KOPT-K1 (cell line): ENCODE data around the gene DNASE2B.

Source experiments
- H3K27ac ChIP-seq: fragments of 200-600 bp; sonication (generic); 2 replicates; pipeline ENCODE4 v1.5.1; 2016; ENCODE audit warnings: antibody characterized with exemption, mild to moderate bottlenecking, low read depth, low read length; ENCODE audit not compliant: poor library complexity, severe bottlenecking
- H3K36me3 ChIP-seq: fragments of 200-600 bp; sonication (generic); 2 replicates; pipeline ENCODE4 v1.5.1; 2017; ENCODE audit warnings: antibody characterized with exemption, mild to moderate bottlenecking, low read length, moderate library complexity; ENCODE audit not compliant: insufficient read depth
- H3K9me3 ChIP-seq: fragments of 200-600 bp; sonication (generic); 2 replicates; pipeline ENCODE4 v1.5.1; 2017; ENCODE audit warnings: antibody characterized with exemption, low read length, mild to moderate bottlenecking; ENCODE audit not compliant: insufficient read depth, poor library complexity, severe bottlenecking

The DNASE2B gene

GRCh38 chr1:84366786-84367185 is 31.5 kb upstream of the DNASE2B start:
- Histone ChIP-seq H3K27ac (no peak overlapping the region), H3K36me3 (no peaks in the 10 kb centered on the region), H3K9me3 (no peaks in the 10 kb centered on the region)

- no peak overlapping the region for H3K27ac ChIP-seq
Measured at GRCh38 chr1:84367219-84367618, 31.1 kb upstream of the DNASE2B start.

GRCh38 chr1:84368441-84368840 is 29.8 kb upstream of the DNASE2B start:
- no peak overlapping the region for H3K27ac ChIP-seq
- no peaks in the 10 kb centered on the region for H3K9me3 ChIP-seq

More at GRCh38 chr1:84367219-84367618, 31.1 kb upstream of the DNASE2B start:
- H3K36me3 ChIP-seq: no peaks in the 10 kb centered on the region
- H3K9me3 ChIP-seq: no peaks in the 10 kb centered on the region

GRCh38 chr1:84370266-84370665 is 28.0 kb upstream of the DNASE2B start:
- no peak overlapping the region for H3K27ac ChIP-seq
- no peaks in the 10 kb centered on the region for H3K9me3 ChIP-seq
- H3K36me3 ChIP-seq: no peaks in the 10 kb centered on the region

More at GRCh38 chr1:84368441-84368840, 29.8 kb upstream of the DNASE2B start:
- no peaks in the 10 kb centered on the region for H3K36me3 ChIP-seq

GRCh38 chr1:84370831-84371394 is 27.4 kb upstream of the DNASE2B start:
- Histone ChIP-seq H3K36me3 (no peaks in the 10 kb centered on the region), H3K27ac (no peak overlapping the region), H3K9me3 (no peaks in the 10 kb centered on the region)

- H3K27ac ChIP-seq: no peak overlapping the region
- no peaks in the 10 kb centered on the region for H3K9me3 ChIP-seq
- no peaks in the 10 kb centered on the region for H3K36me3 ChIP-seq
Measured at GRCh38 chr1:84373436-84374141, 24.7 kb upstream of the DNASE2B start.

- H3K9me3 ChIP-seq: no peaks in the 10 kb centered on the region
Measured at GRCh38 chr1:84374991-84375696, 23.1 kb upstream of the DNASE2B start.

GRCh38 chr1:84376000-84376910 is 22.0 kb upstream of the DNASE2B start:
- Histone ChIP-seq H3K27ac (no peak overlapping the region), H3K9me3 (no peaks in the 10 kb centered on the region), H3K36me3 (no peaks in the 10 kb centered on the region)

More at GRCh38 chr1:84374991-84375696, 23.1 kb upstream of the DNASE2B start:
- Histone ChIP-seq H3K27ac (no peak overlapping the region), H3K36me3 (no peaks in the 10 kb centered on the region)

- H3K36me3 ChIP-seq: no peaks in the 10 kb centered on the region
- H3K9me3 ChIP-seq: no peaks in the 10 kb centered on the region
- no peak overlapping the region for H3K27ac ChIP-seq
Measured at GRCh38 chr1:84377480-84378095, 20.7 kb upstream of the DNASE2B start.

GRCh38 chr1:84379138-84379916 is 19.0 kb upstream of the DNASE2B start:
- Histone ChIP-seq H3K36me3 (no peaks in the 10 kb centered on the region), H3K27ac (no peak overlapping the region), H3K9me3 (no peaks in the 10 kb centered on the region)

GRCh38 chr1:84379917-84380180 is 18.4 kb upstream of the DNASE2B start:
- Histone ChIP-seq H3K36me3 (no peaks in the 10 kb centered on the region), H3K9me3 (no peaks in the 10 kb centered on the region), H3K27ac (no peak overlapping the region)

- no peaks in the 10 kb centered on the region for H3K9me3 ChIP-seq
- no peak overlapping the region for H3K27ac ChIP-seq
- no peaks in the 10 kb centered on the region for H3K36me3 ChIP-seq
Measured at GRCh38 chr1:84382127-84382526, 16.2 kb upstream of the DNASE2B start.

GRCh38 chr1:84385347-84385746 is 12.9 kb upstream of the DNASE2B start:
- no peak overlapping the region for H3K27ac ChIP-seq
- H3K36me3 ChIP-seq: no peaks in the 10 kb centered on the region
- H3K9me3 ChIP-seq: no peaks in the 10 kb centered on the region
